Effector memory CD4-positive, alpha-beta T cell (primary cell): Measurements from ENCODE around the gene WNT9B.

ENCODE experiments used
- DNase-seq, 3 donors: peaks; one replicate each; pipeline ENCODE4 v3.0.0-alpha.2; 2020
- H3K27ac ChIP-seq: 2 replicates; pipeline ENCODE4 v1.7.0; 2013; ENCODE audit warnings: mild to moderate bottlenecking, low read length, moderate library complexity; ENCODE audit not compliant: insufficient read depth, poor library complexity, severe bottlenecking
- H3K27me3 ChIP-seq: replicated peaks from 2 replicates; pipeline ENCODE4 v1.7.0; 2013; ENCODE audit warnings: mild to moderate bottlenecking, low read length; ENCODE audit not compliant: insufficient read depth, control insufficient read depth, poor library complexity, severe bottlenecking
- H3K36me3 ChIP-seq: 2 replicates; pipeline ENCODE4 v1.7.0; 2013; ENCODE audit warnings: mild to moderate bottlenecking, low read length, moderate library complexity; ENCODE audit not compliant: control insufficient read depth, insufficient read depth
- H3K4me1 ChIP-seq: 2 replicates; pipeline ENCODE4 v1.7.0; 2013; ENCODE audit warnings: low read length, mild to moderate bottlenecking; ENCODE audit not compliant: control insufficient read depth, insufficient read depth, poor library complexity, severe bottlenecking
- H3K4me3 ChIP-seq: 2 replicates; pipeline ENCODE4 v1.7.0; 2013; ENCODE audit warnings: low read length, low read depth, mild to moderate bottlenecking; ENCODE audit not compliant: insufficient read depth, poor library complexity, severe bottlenecking
- H3K9me3 ChIP-seq: 2 replicates; pipeline ENCODE4 v1.7.0; 2013; ENCODE audit warnings: mild to moderate bottlenecking, low read length, moderate library complexity; ENCODE audit not compliant: control insufficient read depth

Gene WNT9B

DNA sequence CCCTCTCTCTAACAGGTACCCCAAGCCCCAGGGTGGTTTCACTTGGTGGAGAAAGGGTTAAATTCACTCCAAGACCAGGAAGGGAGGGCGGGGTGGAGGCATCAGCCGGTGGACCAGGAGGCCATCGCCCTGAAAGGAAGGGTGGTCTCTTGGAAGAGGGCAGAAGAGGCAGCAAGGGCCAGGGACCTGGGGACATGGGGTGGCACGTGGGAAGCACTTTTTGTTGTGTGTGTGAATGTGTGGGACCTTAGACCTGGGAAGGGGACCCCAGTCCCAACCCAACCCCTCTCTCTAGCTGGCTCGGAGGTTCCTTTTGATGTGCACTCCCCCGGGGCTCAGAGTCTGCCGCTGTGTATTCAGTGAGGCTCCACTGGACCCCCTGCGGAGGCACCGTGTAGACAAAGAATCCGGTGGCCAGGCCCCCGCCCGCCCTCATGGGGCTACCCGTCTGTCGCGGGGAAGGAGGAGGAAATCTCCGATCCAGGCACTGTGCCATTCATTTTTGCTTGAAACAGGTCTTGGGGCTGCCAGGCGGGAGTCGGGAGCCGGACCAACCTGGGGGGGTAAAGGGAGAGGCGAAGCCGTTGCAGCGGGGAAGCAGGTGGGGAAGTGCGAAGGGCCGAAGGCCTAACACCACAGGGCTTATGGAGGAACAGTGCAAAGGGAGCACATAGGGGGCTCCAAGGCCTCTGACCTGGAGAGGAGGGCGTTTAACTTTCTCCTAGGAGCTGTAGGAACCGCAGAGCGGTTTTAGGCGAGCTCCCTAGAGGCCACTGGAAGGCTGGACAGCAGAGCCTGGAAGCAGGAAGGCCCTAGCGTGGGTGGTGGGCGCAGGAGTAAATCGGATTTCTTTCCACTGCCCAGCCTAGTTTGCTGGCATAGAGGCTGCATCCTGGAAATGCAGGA lies 29.6 kb upstream of the WNT9B start:
- H3K4me1 ChIP-seq = peaks cover 15% of the 10 kb centered on the region
- H3K4me3 ChIP-seq = no peak overlapping the region
- H3K36me3 ChIP-seq = no peaks in the 10 kb centered on the region
- no peak for DNase-seq
- no peak overlapping the region for H3K27ac ChIP-seq
- no peaks in the 10 kb centered on the region for H3K9me3 ChIP-seq
- H3K27me3 ChIP-seq = peaks cover 50% of the 10 kb centered on the region

- no peaks in the 10 kb centered on the region for H3K9me3 ChIP-seq
- peaks cover 15% of the 10 kb centered on the region for H3K4me1 ChIP-seq
- H3K36me3 ChIP-seq = no peaks in the 10 kb centered on the region
- H3K27me3 ChIP-seq = peaks cover 43% of the 10 kb centered on the region
- H3K4me3 ChIP-seq = no peak overlapping the region
- H3K27ac ChIP-seq = no peak overlapping the region
- no peak for DNase-seq
These were observed 28.9 kb upstream of the WNT9B start for GRCh38 chr17:46822388-46822921.

DNA sequence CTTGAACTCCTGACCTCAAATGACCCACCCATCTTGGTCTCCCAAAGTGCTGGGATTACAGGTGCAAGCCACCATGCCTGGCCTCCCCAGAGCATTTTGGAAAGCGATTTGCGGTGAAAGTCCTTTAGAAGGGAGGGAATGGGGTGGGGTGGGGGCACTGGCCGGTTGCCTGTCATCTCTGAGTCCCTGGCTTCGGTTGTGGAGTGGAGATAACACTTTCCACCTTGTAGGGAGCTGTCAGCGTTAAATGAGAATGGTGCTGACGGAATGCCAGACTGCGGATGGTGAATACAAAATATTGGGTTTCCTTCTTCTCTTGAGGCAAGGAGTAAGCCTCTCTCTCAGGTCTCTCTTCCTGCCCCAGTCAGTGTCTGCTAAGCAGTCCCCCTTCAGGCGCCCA lies 27.7 kb upstream of the WNT9B start:
- DNase-seq = no peak
- Histone ChIP-seq H3K4me1 (peaks cover 12% of the 10 kb centered on the region), H3K27me3 (peaks cover 32% of the 10 kb centered on the region), H3K4me3 (no peak overlapping the region), H3K9me3 (no peaks in the 10 kb centered on the region), H3K27ac (no peak overlapping the region), H3K36me3 (no peaks in the 10 kb centered on the region)

GRCh38 chr17:46826116-46826515 lies 25.3 kb upstream of the WNT9B start:
- H3K4me3 ChIP-seq = no peak overlapping the region
- peaks cover 8% of the 10 kb centered on the region for H3K27me3 ChIP-seq
- H3K27ac ChIP-seq = no peak overlapping the region
- no peaks in the 10 kb centered on the region for H3K36me3 ChIP-seq
- no peaks in the 10 kb centered on the region for H3K4me1 ChIP-seq
- DNase-seq = no peak
- H3K9me3 ChIP-seq = no peaks in the 10 kb centered on the region

- no peak overlapping the region for H3K4me3 ChIP-seq
- peaks cover 4% of the 10 kb centered on the region for H3K27me3 ChIP-seq
- H3K36me3 ChIP-seq = no peaks in the 10 kb centered on the region
- H3K9me3 ChIP-seq = no peaks in the 10 kb centered on the region
- no peak for DNase-seq
- H3K4me1 ChIP-seq = no peaks in the 10 kb centered on the region
- no peak overlapping the region for H3K27ac ChIP-seq
These were observed 24.1 kb upstream of the WNT9B start for GRCh38 chr17:46827274-46827673.

DNA sequence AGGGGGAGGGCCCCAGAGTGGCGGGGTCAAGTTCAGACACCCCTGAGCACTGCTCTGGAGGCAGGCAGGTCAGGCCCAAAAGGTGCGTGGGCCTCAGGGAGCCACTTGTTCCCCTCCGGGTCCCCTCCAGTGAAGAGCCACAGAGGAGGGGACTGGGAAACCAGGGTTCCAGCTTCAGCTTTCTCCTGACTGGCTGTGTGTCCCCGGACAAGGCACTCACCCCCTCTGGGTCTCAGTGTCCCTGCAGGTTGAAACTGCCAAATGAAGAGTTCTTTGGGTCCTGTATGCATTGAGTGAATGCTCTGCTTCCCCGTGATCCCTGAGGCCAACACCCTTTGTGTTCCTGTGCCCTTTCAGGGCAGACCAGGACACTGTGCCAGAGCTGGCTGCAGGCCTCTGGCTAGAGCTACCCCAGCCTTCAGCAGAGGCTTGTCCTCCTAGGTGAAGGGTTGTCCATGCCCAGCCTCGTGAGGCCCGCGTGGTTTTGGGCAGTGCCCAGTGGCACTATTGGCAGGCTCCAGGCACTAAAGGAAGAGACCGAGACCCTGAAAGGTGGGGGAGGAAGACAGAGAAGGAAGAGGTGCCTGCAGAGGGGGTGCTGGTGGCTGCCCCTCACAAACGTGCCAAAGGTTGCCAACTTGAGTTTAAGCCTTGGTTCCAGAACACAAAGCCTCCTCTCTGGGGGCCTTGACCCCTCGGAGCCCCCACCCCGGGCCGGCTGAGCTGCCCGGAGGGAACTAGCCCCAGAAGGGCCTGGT lies 19.6 kb upstream of the WNT9B start:
- H3K27me3 ChIP-seq = peaks cover 3% of the 10 kb centered on the region
- no peak for DNase-seq
- H3K27ac ChIP-seq = no peak overlapping the region
- H3K4me3 ChIP-seq = no peak overlapping the region
- H3K36me3 ChIP-seq = no peaks in the 10 kb centered on the region
- no peaks in the 10 kb centered on the region for H3K9me3 ChIP-seq
- H3K4me1 ChIP-seq = no peaks in the 10 kb centered on the region

DNA sequence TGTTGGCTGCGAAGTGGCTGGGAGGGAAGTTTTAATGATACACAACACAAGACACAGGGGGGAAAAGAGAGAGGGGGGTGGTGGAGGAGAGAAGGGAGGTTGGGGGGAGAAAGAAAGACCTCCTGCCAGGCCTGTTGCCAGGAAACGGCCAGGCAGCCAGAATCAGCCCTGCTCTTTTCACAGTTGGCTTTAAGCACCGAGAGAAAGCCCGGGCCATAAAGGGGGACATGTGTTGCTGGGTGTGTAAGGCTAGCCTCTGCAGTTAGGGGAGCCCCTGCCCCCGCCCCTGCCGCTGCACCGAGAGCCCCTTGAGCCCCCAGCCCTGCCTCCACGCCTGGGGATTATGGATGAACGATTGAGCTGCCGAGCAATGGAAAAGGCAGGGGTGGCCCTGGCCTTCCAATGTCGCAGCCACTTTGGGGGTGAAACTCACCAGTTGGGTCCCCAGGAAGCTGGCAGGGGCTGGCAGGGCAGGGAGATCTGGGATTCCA lies 19.0 kb upstream of the WNT9B start:
- Histone ChIP-seq H3K9me3 (no peaks in the 10 kb centered on the region), H3K27me3 (peaks cover 3% of the 10 kb centered on the region), H3K36me3 (no peaks in the 10 kb centered on the region), H3K4me1 (no peaks in the 10 kb centered on the region), H3K27ac (no peak overlapping the region), H3K4me3 (no peak overlapping the region)
- DNase-seq = no peak

DNA sequence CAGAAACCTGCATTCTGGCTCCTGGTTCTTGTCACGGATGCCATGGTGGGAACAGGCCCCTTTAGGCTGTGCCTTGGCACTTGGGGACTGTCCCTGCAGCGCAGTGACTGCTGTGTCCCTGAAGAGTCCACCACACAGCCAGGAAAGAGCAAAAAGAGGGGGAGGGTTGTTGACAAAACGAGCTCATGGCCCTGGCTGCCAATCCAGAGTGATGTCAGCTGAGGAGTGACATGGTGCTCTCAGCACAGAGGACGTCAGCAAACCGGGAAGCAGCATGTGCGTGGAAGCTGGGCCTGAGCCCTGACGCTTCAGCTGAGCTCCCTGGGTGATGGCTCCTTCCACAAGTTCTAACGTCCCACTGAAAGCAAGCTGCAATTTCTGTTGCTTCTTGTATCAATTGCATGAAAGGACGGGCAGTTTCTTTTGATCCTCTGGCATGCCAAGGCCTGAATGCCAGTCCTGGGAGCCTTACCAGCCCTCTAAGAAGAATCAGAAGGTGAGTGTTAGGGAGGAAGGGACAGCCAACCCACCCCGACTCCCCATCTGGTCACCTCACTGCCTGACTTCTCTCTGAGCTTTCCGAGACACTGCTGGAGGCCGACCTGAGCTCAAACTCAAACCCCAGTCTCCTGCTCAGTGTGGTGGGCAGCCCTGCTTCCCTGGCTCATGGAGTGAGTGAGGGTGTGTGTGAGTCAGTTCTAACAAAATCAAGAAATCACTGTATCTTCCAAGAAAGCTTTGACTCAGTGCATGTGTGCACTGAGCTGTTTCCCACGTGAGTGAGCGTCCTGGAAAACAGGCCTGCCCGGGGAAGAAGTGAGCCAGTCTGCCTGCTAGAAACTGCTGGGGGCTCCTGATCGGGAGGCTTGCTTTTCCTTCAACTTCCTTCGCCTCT lies 18.2 kb upstream of the WNT9B start:
- no peak for DNase-seq

DNA sequence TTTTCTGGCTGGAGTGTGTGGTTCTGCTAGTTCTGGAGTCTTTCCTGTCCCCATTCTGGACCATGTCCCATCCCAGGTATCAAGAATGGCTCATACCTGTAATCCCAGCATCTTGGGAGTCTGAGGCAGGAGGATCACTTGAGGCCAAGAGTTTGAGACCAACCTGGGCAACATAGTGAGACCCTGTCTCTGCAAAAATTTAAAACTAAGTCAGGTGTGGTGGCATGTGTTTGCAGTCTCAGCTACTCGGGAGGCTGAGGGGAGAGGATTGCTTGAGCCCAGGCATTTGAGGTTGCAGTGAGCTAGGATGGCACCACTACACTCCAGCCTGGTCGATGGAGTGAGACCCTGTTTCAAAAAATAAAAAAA lies 17.6 kb upstream of the WNT9B start:
- Histone ChIP-seq H3K9me3 (no peaks in the 10 kb centered on the region), H3K4me3 (no peak overlapping the region), H3K27ac (no peak overlapping the region), H3K36me3 (no peaks in the 10 kb centered on the region), H3K27me3 (peaks cover 3% of the 10 kb centered on the region), H3K4me1 (no peaks in the 10 kb centered on the region)
- DNase-seq = no peak

More for the DNA sequence above, 18.2 kb upstream of the WNT9B start:
- Histone ChIP-seq H3K4me3 (no peak overlapping the region), H3K36me3 (no peaks in the 10 kb centered on the region), H3K9me3 (no peaks in the 10 kb centered on the region), H3K27ac (no peak overlapping the region), H3K27me3 (peaks cover 3% of the 10 kb centered on the region), H3K4me1 (no peaks in the 10 kb centered on the region)
